HCT116 (cell line): ENCODE measurements around the gene FAM120A. TPM values are rescaled to one million over a fixed set of nuclear protein-coding genes. Genes with fewer than 3 reads are reported as not detected.

Experiments
- ATAC-seq: fragments of 200-7000 bp; cut with Tn5 transposase; 2 replicates; pipeline ENCODE4 v1.9.1; 2020; ENCODE audit warnings: mild to moderate bottlenecking, moderate library complexity
- BruUV-seq: library from RNA; stranded (reverse); fragments of 400-500 nt; replicated peaks from 2 replicates; lab custom pipeline; 2021; lab: Mats Ljungman, UMichigan
- CTCF ChIA-PET: fragments of 300-600 bp; sonication (Branson Sonifier 250); formaldehyde crosslinking; loops from one replicate; lab custom pipeline; 2021; ENCODE audit warnings: antibody characterized with exemption; lab: Charles Lee
- POLR2A ChIA-PET: fragments of 300-600, 350-600 bp; sonication (Branson Sonifier 250); formaldehyde crosslinking; loops from one replicate; lab custom pipeline; 2021; ENCODE audit warnings: antibody characterized with exemption; lab: Charles Lee
- RAD21 ChIA-PET, 2 experiments: fragments of 300-600 bp; sonication (Branson Sonifier 250); formaldehyde crosslinking; loops; one replicate each; lab custom pipeline; 2023; ENCODE audit warnings: low total read pairs in 2 of 2; ENCODE audit not compliant: uncharacterized antibody in 2 of 2, unreplicated experiment in 2 of 2, low non-redundant PET in 1 of 2; lab: Charles Lee
- DNase-seq: peaks from one replicate; pipeline ENCODE4 v3.0.0-alpha.2; 2010; ENCODE audit warnings: low read depth, low spot score
- H2AFZ ChIP-seq: fragments of 200-600 bp; shearing (Covaris generic), sonication (generic); 2 replicates; pipeline ENCODE4 v1.6.1; 2017; ENCODE audit warnings: low read depth, mixed run types, mixed read lengths, antibody characterized with exemption, low read length; ENCODE audit not compliant: poor library complexity, severe bottlenecking
- H3K27ac ChIP-seq: 2 replicates; pipeline ENCODE4 v1.5.1; 2012; ENCODE audit warnings: low read depth, low read length
- H3K27me3 ChIP-seq: fragments of 200-600 bp; sonication (generic); 2 replicates; pipeline ENCODE4 v1.6.1; 2016; ENCODE audit warnings: mixed run types, low read length, mixed read lengths; ENCODE audit not compliant: insufficient read depth
- H3K36me3 ChIP-seq, 2 experiments: fragments of 200-500 bp in 1 of 2; fragments of 200-600 bp in 1 of 2; sonication (Bioruptor generic) in 1 of 2; sonication (generic) in 1 of 2; 2 replicates each; pipeline versions ENCODE4 v1.5.1 to v1.6.1; 2014 to 2016; ENCODE audit warnings: low read length in 2 of 2, inconsistent platforms in 1 of 2, mixed read lengths in 1 of 2, mixed run types in 1 of 2; ENCODE audit not compliant: insufficient read depth in 2 of 2, control insufficient read depth in 1 of 2
- H3K4me1 ChIP-seq, 2 experiments: fragments of 200-600 bp in 1 of 2; sonication (generic) in 1 of 2; 2 replicates each; pipeline versions ENCODE4 v1.5.1 to v1.6.1; 2012 to 2017; ENCODE audit warnings: low read length in 2 of 2, inconsistent platforms in 1 of 2, mild to moderate bottlenecking in 1 of 2, mixed read lengths in 1 of 2, mixed run types in 1 of 2, moderate library complexity in 1 of 2; ENCODE audit not compliant: insufficient read depth in 2 of 2, control insufficient read depth in 1 of 2
- H3K4me2 ChIP-seq: fragments of 200-600 bp; sonication (generic); 2 replicates; pipeline ENCODE4 v1.6.1; 2017; ENCODE audit warnings: mixed run types, low read length, mixed read lengths
- H3K4me3 ChIP-seq, 2 experiments: fragments of 200-600 bp in 1 of 2; sonication (generic) in 1 of 2; replicated peaks in 1 of 2; 2 replicates each; pipeline ENCODE4 v1.5.1; 2011 to 2016; ENCODE audit warnings: low read length in 2 of 2, control low read depth in 1 of 2, low read depth in 1 of 2, mild to moderate bottlenecking in 1 of 2, mixed read lengths in 1 of 2, mixed run types in 1 of 2
- H3K79me2 ChIP-seq: fragments of 200-600 bp; sonication (generic); 2 replicates; pipeline ENCODE4 v1.6.1; 2017; ENCODE audit warnings: mild to moderate bottlenecking, mixed run types, low read length, moderate library complexity, mixed read lengths; ENCODE audit not compliant: insufficient read depth
- H3K9ac ChIP-seq: fragments of 200-600 bp; sonication (generic); 2 replicates; pipeline ENCODE4 v1.6.1; 2016; ENCODE audit warnings: low read length, mixed read lengths
- H3K9me2 ChIP-seq: fragments of 200-600 bp; sonication (generic), shearing (Covaris generic); 2 replicates; pipeline ENCODE4 v1.6.1; 2017; ENCODE audit warnings: mixed run types, mild to moderate bottlenecking, moderate library complexity; ENCODE audit not compliant: insufficient read depth
- H3K9me3 ChIP-seq, 2 experiments: fragments of 200-500 bp in 1 of 2; fragments of 200-600 bp in 1 of 2; sonication (Bioruptor generic) in 1 of 2; sonication (generic) in 1 of 2; 2 replicates each; pipeline ENCODE4 v1.6.1; 2014 to 2017; ENCODE audit warnings: low read length in 2 of 2, mixed read lengths in 2 of 2, inconsistent platforms in 1 of 2, low read depth in 1 of 2, mild to moderate bottlenecking in 1 of 2, mixed run types in 1 of 2, moderate library complexity in 1 of 2; ENCODE audit not compliant: control insufficient read depth in 1 of 2, insufficient read depth in 1 of 2
- H4K20me1 ChIP-seq: fragments of 200-600 bp; sonication (generic), shearing (Covaris generic); 2 replicates; pipeline ENCODE4 v1.6.1; 2017; ENCODE audit warnings: mixed run types, mild to moderate bottlenecking, moderate library complexity; ENCODE audit not compliant: insufficient read depth
- EGR1 ChIP-seq: IDR thresholded peaks from 2 replicates; pipeline ENCODE4 v1.6.1; 2012; ENCODE audit warnings: low read depth
- ELF1 ChIP-seq: IDR thresholded peaks from 2 replicates; pipeline ENCODE4 v1.6.1; 2012; ENCODE audit warnings: low read depth, borderline replicate concordance
- EZH2 ChIP-seq: fragments of 200-600 bp; sonication (generic); IDR thresholded peaks from 2 replicates; pipeline ENCODE4 v1.6.1; 2017; ENCODE audit warnings: antibody characterized with exemption, mixed run types
- JUND ChIP-seq: IDR thresholded peaks from 2 replicates; pipeline ENCODE4 v1.6.1; 2012
- REST ChIP-seq: IDR thresholded peaks from 2 replicates; pipeline ENCODE4 v1.6.1; 2012; ENCODE audit warnings: low read depth
- ZFX ChIP-seq: fragments of 450-650 bp; IDR thresholded peaks from 2 replicates; pipeline ENCODE4 v1.6.1; 2017
- intact Hi-C: fragments of 100-400 bp; cut with micrococcal nuclease; formaldehyde crosslinking; loops from 2 replicates; pipeline ENCODE4 v1.10.0; 2022
- total RNA-seq: library from RNA; stranded (reverse); gene quantifications from one replicate; pipeline ENCODE4 v1.2.1, GENCODE V29; 2021; ENCODE audit not compliant: unreplicated experiment
- TF ChIP-seq, protein P1 (sequence below), 3 experiments: fragments of 200-600 bp in 1 of 3; sonication (generic) in 1 of 3; IDR thresholded peaks in 2 of 3; conservative IDR thresholded peaks in 1 of 3; 2 replicates each; pipeline ENCODE4 v1.5.1; 2012 to 2017; ENCODE audit warnings: low read depth in 2 of 3, low read length in 2 of 3, antibody characterized with exemption in 1 of 3, borderline replicate concordance in 1 of 3, control low read depth in 1 of 3, mild to moderate bottlenecking in 1 of 3, mixed read lengths in 1 of 3, mixed run types in 1 of 3, moderate library complexity in 1 of 3; ENCODE audit not compliant: insufficient read depth in 1 of 3

The FAM120A gene
- total RNA-seq, 1 experiment from 2014 or later, result 122 TPM

DNA sequence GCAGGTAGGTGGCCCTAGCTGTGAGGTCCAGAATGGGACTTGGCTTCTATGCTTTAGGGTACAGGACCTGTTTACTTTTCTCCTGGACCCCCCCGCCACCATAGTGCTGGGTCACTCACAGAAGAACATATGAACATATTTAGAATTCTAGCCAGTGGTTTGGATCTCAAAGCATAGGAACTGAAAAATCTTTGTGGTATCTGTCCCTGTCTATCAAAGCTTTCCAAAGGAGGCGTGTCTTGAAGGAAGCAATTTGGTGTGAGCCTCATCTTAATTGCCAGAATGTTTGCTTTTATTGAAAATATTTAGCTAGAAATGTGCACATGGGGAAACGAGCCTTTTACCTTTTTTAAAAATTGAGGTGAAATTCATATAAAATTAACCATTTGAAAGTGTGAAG lies 131.1 kb downstream of the FAM120A start:
- ChIA-PET CTCF (interaction anchor here (1.0 kb wide), 1 partner anchor 16 kb away, joined by 4 read pairs; no protein-coding TSS in a partner anchor), RAD21 (no interaction called here)
- Histone ChIP-seq H3K4me1 (peaks cover 5 to 6% of the 10 kb centered on the region in 2 experiments; a peak in 2 of 4 replicates), H3K4me2 (no peak overlapping the region), H3K9ac (no peak overlapping the region), H3K9me2 (no peaks in the 10 kb centered on the region), H3K27me3 (no peaks in the 10 kb centered on the region), H4K20me1 (no peaks in the 10 kb centered on the region), H3K9me3 (no peaks in the 10 kb centered on the region)
- TF ChIP-seq, protein P1, sequence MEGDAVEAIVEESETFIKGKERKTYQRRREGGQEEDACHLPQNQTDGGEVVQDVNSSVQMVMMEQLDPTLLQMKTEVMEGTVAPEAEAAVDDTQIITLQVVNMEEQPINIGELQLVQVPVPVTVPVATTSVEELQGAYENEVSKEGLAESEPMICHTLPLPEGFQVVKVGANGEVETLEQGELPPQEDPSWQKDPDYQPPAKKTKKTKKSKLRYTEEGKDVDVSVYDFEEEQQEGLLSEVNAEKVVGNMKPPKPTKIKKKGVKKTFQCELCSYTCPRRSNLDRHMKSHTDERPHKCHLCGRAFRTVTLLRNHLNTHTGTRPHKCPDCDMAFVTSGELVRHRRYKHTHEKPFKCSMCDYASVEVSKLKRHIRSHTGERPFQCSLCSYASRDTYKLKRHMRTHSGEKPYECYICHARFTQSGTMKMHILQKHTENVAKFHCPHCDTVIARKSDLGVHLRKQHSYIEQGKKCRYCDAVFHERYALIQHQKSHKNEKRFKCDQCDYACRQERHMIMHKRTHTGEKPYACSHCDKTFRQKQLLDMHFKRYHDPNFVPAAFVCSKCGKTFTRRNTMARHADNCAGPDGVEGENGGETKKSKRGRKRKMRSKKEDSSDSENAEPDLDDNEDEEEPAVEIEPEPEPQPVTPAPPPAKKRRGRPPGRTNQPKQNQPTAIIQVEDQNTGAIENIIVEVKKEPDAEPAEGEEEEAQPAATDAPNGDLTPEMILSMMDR (IDR thresholded peaks at IDR 0.05 in 2 of 3, conservative IDR thresholded peaks at IDR 0.05 in 1 of 3; ENCODE audit: borderline replicate concordance in 1 of 3, insufficient read depth in 1 of 3, low read depth in 2 of 3, low read length in 2 of 3), result no peak
- TF ChIP-seq EGR1, result no peak
- no peak for TF ChIP-seq EZH2
- TF ChIP-seq JUND, result no peak
- no peak for TF ChIP-seq ZFX
- no peak for TF ChIP-seq REST
- no peak for TF ChIP-seq ELF1
- TF ChIP-seq, all 23 proteins: peak for 0
- BruUV-seq, result no TSS peak
- H3K79me2 ChIP-seq, result peaks cover 76% of the 10 kb centered on the region
- no peak overlapping the region for H2AFZ ChIP-seq
- DNase-seq, result no peak
- intact Hi-C loops, result no loop called here
- H3K36me3 ChIP-seq, result no peaks in the 10 kb centered on the region
- no peak overlapping the region for H3K4me3 ChIP-seq
- POLR2A ChIA-PET, result no interaction called here
- ATAC-seq, result no peak
- H3K27ac ChIP-seq, result no peak overlapping the region
